ENCODE data around the gene PTH2R.
"Not testable (repeated sequence)": the region's sequence is repeated elsewhere in the genome, so short reads cannot be mapped to it uniquely, and the experiment has no call there.

Gene PTH2R

DNA sequence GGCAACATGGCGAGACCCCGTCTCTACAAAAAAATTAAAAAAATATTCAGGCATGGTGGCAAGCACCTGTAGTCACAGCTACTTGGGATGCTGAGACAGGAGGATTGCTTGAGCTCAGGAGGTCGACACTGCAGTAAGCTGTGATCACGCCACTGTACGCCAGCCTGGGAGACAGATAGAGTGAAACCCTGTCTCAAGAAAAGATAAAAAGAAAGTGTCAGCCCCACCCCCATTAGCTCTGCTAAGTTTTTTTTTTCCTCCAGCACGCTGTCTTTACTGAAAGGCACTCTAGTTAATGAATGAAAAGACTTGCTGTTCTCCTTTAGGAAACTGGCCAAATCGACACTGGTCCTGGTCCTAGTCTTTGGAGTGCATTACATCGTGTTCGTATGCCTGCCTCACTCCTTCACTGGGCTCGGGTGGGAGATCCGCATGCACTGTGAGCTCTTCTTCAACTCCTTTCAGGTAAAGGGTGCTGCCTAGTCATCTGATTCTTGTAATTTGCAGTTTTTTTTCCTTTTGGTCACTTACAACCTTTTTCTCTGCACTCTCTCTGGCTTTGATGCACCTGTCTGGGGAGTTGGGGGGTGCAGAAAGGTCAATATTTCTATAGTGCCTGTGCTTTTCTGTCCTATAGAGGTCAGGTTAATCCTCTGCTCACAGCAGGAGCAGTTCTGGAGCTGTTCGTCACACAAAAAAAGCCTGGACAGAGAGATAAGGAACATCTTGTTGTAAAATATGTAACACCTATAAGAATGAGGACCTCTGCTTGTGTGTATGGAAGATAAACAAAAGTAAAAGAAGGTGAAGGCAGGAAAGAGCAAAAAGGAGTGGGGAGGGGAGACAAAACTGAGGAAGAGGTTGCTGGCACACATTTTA, 82.3 kb downstream of the PTH2R start:
- no peak for DNase-seq

DNA sequence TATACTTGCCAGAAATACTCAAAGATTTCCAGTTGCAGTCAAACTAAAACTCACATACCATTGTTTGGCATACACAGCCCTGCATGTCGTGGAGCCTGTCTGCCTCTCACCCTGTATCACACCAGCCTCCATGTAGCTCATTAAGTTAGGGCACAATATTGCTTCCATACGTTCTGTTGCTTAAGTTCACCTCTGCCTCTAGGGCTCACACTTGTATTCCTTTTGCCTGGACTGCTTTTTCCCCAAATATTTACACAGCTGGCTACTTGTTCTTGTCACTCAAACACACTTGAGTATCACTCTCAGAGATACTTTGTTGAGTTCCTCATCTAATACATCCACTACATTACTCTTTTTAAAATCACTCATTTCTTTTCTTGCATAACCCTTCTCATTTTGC, 83.1 kb downstream of the PTH2R start:
- no peak for DNase-seq

DNA sequence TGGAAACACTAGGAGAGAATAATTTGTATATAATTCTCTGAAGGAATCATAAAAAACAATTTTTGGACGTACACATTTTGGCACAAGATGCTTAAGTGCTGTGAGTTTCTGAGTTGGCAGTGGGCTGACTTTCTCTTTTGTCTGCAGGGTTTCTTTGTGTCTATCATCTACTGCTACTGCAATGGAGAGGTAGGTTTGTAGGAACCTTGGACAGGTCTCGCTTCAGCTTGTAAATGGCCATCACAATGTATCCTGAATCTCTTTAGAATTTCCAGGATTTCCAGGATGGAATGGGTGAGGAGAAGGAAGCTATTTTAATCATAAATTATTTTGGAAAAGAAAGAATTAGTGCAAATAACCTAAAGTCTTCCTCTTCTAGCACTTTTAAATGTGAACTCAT, 83.9 kb downstream of the PTH2R start:
- no peak for DNase-seq

DNA sequence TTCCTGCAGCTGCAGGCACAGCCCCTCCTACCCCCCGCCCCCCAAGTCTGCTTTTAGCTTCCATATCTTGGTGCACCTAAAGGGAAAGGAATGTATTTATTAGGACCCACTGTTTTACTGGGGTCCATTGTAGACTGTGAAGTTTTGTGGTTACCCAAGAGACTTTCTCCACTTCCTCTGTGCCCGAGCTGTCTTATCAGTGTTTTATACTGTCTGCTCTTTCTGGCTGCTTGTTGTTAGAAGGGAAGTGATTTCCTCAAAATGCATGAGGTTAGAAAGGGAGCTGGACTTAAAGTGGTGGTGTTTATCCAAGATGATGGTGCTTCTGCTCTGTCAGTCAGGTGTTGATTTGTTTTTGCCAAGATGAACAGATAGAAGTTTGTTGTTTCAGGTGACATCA, 85.0 kb downstream of the PTH2R start:
- DNase-seq: no peak

DNA sequence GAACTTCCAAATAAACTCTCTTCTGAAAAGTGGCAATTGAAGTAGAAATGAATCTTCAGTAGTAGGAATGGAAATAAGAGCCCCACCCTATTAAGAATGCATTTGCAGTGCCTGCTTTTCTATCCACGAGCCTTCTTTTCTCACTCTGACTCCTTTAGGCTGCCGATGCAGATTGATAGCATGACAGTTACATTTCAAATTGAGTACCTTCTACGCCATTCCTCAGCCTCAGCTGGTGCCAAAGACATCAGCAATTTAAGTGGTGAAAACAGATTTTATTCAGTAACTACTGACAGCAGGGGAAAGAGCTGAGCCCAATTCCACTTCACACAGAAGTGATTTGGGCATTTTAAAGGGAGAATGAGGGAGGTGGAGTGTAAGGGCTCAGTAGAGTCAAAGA, 85.5 kb downstream of the PTH2R start:
- no peak for DNase-seq

DNA sequence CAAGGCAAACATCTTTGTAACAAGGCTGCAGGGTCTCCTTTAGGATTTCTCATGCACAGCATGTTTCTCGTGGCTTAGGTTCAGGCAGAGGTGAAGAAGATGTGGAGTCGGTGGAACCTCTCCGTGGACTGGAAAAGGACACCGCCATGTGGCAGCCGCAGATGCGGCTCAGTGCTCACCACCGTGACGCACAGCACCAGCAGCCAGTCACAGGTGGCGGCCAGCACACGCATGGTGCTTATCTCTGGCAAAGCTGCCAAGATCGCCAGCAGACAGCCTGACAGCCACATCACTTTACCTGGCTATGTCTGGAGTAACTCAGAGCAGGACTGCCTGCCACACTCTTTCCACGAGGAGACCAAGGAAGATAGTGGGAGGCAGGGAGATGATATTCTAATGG, 86.6 kb downstream of the PTH2R start:
- no peak for DNase-seq

DNA sequence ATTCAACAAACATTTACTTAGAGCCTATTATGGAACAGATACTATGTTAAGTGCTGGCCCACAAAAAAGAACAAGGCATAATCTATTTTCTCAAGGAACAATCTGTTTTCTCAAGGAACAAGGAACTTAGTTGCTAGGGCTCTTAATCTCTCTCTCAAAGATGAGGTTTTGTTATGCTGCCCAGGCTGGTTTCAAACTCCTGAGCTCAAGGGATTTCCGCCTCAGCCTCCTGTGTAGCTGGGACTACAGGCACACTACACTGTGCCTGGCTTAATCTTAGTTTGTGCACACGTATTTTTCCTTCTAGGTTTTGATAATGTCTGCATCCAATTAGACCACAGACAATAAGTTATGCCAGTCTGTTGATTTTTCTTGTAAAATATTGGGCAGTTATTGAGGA, 89.5 kb downstream of the PTH2R start:
- DNase-seq: no peak

DNA sequence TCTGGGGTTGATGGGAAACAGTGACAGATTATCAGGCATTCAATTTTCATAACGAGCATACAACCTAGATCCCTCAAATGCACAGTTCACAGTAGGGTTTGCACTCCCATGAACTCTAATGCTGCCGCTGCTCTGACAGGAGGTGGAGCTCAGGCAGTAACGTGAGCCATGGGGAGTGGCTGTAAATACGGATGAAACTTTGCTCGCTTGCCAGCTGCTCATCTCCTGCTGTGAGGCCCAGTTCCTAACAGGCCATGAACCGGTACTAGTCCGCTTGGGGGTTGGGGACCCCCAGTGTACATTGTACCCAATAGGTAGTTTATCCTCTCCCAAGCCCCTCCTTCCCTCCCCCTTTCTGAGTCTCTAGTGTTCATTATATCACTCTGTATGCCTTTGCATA, 94.6 kb downstream of the PTH2R start:
- DNase-seq: no peak

DNA sequence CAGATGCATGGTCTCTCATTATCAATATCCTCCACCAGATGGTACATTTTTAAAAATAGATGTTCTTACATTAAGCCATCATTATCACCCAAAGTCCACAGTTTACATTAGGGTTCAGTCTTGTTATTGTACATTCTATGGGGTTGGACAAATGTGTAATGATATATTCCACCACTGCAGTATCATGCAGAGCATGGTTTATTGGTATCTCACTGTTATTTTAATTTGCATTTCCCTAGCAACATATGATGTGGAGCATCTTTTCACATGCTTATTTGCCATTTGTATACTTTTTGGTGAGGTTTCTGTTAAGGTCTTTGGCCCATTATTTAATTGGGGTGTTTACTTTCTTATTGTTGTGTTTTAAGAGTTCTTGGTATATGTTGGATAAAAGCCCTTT, 95.7 kb downstream of the PTH2R start:
- DNase-seq: no peak

DNA sequence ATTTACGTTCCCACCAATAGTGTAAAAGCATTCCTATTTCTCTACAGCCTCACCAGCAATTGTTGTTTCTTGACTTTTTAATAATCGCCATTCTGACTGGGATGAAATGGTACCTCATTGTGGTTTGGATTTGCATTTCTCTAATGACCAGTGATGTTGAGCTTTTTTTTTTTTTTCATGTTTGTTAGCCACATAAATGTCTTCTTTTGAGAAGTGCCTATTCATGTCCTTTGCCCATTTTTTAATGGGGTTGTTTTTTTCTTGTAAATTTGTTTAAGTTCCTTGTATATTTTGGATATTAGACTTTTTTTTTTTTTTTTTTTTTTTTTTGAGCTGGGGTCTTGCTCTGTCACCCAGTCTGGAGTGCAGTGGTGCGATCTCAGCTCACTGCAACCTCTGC, 98.8 kb downstream of the PTH2R start:
- DNase-seq: not testable (repeated sequence)

DNA sequence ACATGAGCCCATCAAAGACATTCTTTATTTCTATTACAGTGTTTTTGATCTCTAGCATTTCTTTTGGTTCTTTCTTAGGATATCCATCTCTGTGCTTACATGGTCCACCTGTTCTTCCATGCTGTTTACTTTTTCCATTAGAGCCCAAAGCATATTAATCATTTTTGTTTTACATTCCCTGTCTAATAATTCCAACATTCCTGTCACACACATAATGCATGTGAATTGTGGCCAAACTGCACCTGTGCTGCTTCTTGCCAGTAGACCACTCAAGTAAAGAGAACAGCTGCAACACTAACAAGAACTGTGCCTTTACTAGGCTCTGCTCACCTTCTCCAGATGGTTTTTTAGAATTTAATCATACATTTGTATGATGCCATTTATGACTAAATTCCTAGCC, 103.0 kb downstream of the PTH2R start:
- DNase-seq: no peak

DNA sequence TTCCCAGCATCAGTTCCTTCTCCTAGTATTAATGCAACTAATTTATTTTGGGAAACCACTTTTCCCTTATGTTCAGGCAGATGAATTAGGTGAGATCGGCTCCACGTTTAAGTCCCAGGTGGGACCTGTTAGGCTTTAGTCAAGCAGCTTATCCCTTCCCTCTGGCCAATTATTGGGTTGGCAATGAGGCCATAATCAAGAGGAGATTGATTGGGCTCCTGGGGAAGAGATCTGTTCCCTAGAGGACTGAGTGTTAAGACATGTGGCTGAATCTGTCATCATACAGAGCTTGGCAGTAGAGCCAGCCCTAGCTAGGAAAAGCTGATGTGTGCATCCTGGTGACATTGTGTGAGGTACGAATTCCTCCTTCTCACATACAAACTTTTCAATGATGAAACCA, 104.4 kb downstream of the PTH2R start:
- DNase-seq: no peak

DNA sequence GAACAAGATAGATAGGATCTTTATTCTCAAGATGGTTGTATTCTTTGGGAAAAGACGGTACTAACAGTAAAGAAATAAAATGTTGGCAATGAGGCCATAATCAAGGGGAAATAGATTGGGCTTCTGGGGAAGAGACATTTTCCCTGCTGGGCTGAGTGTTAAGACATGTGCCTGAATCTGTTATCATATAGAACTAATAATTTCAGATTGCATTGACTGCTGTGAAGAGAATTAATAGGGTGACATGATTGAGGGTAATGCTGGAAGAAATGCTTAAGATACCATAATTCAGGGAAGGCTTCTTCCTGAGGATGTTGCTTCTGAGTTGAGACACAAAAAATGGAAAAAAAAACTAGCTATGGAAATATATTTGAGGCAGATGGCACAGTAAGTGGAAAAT, 105.0 kb downstream of the PTH2R start:
- DNase-seq: no peak

DNA sequence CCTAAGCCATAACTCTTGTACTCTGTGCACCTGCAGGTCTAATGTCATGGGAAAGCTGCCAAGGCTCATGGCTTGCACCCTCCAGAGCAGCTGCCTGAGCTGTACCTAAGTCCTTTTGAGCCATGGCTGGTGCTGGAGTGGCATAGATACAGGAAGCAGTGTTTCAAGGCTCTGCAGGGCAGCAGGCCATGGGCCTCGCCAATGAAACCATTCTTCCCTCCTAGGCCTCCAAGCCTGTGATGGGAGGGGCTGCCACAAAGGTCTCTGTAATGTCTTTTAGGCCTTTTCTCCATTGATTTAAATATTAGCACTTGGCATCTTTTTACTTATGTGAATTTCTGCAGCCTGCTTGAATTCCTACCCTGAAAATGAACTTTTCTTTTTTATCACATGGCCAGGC, 108.5 kb downstream of the PTH2R start:
- DNase-seq: no peak

DNA sequence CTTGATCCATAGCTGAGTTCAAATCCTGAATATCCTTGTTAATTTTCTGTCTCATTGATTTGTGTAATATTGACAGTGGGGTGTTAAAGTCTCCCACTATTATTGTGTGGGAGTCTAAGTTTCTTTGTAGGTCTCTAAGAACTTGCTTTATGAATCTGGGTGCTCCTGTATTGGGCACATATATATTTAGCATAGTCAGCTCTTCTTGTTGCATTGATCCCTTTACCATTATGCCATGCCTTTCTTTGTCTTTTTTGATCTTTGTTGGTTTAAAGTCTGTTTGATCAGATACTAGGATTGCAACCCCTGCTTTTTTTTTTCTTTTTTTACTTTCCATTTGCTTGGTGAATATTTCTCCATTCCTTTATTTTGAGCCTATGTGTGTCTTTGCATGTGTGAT, 116.5 kb downstream of the PTH2R start:
- DNase-seq: not testable (repeated sequence)

DNA sequence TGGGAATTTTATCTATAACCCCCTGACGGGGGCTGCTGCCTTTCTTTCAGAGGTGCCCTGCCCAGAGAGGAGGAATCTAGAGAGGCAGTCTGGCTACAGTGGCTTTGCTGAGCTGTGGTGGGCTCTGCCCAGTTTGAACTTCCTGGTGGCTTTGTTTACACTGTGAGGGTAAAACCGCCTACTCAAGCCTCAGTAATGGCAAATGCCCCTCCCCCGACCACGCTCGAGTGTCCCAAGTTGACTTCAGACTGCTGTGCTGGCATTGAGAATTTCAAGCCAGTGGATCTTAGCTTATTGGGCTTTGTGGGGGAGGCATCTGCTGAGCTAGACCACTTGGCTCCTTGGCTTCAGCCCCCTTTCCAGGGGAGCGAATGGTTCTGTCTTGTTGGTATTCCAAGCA, 118.6 kb downstream of the PTH2R start:
- not testable (repeated sequence) for DNase-seq

DNA sequence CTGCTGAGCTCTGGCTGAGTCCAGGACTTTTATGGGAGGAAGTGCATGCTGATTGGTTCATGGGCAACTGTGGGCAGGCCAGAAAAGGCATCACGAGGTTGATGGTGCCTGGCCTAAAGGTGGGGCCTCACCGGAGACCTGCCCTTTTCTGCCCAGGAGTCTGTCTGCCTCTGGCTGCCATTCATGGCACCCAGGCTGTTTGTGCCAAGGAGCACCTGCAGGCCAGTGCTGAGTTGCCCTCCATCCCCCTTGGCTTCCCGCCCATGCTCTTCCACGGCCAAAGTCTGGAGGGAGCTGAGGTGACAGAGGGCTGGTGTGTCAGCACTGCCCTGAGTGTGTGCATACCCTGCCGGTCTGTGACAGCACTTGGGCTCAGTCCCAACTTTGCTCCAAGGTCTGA, 123.2 kb downstream of the PTH2R start:
- no peak for DNase-seq

DNA sequence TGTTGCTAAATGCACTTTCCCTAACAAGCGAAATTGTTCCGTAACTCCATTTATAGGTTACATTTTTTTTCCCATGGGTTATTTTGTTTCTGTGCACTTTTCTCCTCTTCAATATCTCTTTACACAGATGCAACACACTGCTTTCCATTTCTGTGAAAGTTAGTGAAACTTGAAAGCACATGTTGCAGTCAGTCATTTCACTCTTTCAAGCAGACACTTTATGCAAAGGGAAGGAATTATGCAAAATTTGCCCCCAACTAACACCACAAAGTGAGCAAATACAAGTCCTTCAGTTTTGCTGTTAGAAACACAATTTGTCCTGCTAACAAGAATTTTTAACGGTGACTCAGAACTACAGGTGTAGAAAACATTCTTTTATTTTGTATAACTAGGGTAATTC, 124.8 kb downstream of the PTH2R start:
- no peak for DNase-seq

DNA sequence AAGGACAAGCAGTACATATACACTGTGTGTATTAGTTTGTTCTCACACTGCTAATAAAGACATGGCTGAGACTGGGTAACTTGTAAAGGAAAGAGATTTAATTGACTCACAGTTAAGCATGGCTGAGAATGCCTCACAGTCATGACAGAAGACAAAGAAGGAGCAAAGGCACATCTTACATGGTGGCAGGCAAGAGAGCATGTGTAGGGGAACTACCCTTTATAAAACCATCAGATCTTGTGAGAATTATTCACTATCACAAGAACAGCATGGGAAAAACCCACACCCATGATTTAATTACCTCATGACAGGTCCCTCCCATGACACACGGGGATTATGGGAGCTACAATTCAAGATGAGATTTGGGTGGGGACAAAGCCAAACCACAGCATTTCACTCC, 129.0 kb downstream of the PTH2R start:
- DNase-seq: not testable (repeated sequence)

DNA sequence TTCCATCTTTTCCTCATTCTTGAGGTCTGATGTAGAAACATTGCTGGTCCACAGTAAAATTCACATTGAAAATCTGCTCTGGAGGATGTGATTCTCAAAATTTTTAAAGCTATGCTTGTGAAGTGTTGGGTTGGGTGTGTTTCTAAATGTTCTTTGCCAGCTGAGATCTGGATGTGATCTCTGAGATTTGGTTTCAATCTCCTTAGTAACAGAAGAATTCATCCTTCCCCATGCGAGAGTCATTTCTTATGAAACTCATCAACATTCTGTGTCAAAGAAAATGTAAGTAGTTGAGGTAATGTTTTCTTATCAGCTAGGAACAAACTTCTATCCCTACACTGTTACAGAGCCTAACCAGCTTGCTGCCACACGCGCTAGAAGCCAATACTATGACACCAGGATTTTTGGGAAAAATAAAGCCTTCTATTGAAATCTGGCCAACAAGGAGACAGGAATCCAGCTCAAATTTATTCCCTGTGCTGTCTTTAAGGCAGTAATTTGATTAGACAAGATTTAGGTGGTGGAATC, 134.9 kb downstream of the PTH2R start:
- DNase-seq: no peak

DNA sequence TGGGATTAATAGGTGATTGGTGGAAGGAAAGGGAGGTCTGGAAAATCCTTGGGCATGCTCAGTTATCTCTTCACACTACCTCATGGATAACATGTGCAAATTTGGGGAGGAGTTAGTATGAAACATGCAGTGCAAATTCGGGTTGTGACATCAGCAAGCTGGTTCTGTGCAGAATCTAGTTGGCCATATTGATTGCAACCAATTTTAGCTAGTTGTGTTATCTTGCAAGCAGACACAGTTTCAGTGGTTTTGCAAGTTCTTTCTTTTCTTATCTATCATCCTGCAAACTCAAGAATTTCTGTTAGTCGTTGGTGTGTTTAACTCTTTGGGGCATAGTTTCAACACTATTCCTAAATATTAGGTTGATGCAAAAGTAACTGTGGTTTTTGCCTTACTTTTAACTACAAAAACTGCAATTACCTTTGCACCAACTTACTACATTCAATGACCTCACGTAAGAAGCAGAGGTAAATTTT, 135.4 kb downstream of the PTH2R start:
- no peak for DNase-seq

DNA sequence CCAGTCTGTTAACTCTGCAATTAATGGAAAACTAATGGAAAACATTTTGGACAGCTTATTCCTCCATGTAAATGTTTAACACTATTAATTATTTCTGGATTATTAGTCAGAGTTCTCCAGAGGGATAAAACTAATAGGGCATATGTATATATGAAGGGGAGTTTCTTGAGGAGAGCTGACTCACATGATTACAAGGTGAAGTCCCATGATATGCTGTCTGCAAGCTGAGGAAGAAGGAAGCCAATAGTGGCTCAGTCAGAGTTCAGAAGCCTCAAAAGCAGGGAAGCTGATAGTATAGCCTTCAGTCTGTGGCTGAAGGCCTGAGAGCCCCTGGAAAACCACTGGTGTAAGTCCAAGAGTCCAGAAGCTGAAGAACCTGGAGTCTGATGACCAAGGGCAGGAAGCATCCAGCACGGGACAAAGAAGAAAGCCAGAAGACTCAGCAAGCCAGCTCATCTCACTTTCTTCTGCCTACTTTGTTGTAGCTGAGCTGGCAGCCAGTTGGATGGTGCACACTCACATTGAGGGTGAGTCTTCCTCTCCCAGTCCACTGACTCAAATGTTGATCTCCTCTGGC, 136.0 kb downstream of the PTH2R start:
- no peak for DNase-seq
